Immature natural killer cell (primary cell): ENCODE results near the gene VWA3B. TPM values are rescaled to one million over a fixed set of nuclear protein-coding genes. Genes with fewer than 3 reads are reported as not detected.
"Not testable (repeated sequence)": the region's sequence is repeated elsewhere in the genome, so short reads cannot be mapped to it uniquely, and the experiment has no call there.

Experiments used
- DNase-seq, 3 donors: peaks; one replicate each; pipeline ENCODE4 v3.0.0; 2022; ENCODE audit warnings: mixed read lengths in 1 of 3
- H3K27ac Mint-ChIP-seq, 6 donors: one replicate each; pipeline ENCODE4 v1.8.0; 2020; ENCODE audit warnings: mixed read lengths in 6 of 6, mild to moderate bottlenecking in 5 of 6, inconsistent platforms in 4 of 6, moderate library complexity in 3 of 6
- H3K27me3 Mint-ChIP-seq, 3 donors: one replicate each; pipeline ENCODE4 v1.8.0; 2020 to 2021; ENCODE audit warnings: low read depth in 3 of 3, mild to moderate bottlenecking in 3 of 3, mixed read lengths in 3 of 3, moderate library complexity in 3 of 3, inconsistent platforms in 1 of 3
- H3K36me3 Mint-ChIP-seq, 3 donors: one replicate each; pipeline ENCODE4 v1.8.0; 2020; ENCODE audit warnings: mixed read lengths in 3 of 3, inconsistent platforms in 2 of 3, mild to moderate bottlenecking in 2 of 3
- H3K4me1 Mint-ChIP-seq, 2 donors: one replicate each; pipeline ENCODE4 v1.8.0; 2020; ENCODE audit warnings: inconsistent platforms in 2 of 2, mild to moderate bottlenecking in 2 of 2, mixed read lengths in 2 of 2, moderate library complexity in 1 of 2
- H3K4me3 Mint-ChIP-seq, 5 donors: one replicate each; pipeline ENCODE4 v1.8.0; 2020; ENCODE audit warnings: mild to moderate bottlenecking in 5 of 5, mixed read lengths in 5 of 5, inconsistent platforms in 3 of 5, moderate library complexity in 3 of 5
- H3K9me3 Mint-ChIP-seq, 6 donors: one replicate each; pipeline ENCODE4 v1.8.0; 2020; ENCODE audit warnings: mild to moderate bottlenecking in 6 of 6, mixed read lengths in 6 of 6, inconsistent platforms in 4 of 6, moderate library complexity in 3 of 6
- polyA plus RNA-seq, 3 donors: library from polyadenylated mRNA; unstranded; fragments of 300-500 nt; fragmentation: Illumina TruSeq; gene quantifications; one replicate each; pipeline ENCODE4 v1.2.3, GENCODE V29; 2021

Gene VWA3B
- polyA plus RNA-seq, 3 donors from 2014 or later = not detected

DNA sequence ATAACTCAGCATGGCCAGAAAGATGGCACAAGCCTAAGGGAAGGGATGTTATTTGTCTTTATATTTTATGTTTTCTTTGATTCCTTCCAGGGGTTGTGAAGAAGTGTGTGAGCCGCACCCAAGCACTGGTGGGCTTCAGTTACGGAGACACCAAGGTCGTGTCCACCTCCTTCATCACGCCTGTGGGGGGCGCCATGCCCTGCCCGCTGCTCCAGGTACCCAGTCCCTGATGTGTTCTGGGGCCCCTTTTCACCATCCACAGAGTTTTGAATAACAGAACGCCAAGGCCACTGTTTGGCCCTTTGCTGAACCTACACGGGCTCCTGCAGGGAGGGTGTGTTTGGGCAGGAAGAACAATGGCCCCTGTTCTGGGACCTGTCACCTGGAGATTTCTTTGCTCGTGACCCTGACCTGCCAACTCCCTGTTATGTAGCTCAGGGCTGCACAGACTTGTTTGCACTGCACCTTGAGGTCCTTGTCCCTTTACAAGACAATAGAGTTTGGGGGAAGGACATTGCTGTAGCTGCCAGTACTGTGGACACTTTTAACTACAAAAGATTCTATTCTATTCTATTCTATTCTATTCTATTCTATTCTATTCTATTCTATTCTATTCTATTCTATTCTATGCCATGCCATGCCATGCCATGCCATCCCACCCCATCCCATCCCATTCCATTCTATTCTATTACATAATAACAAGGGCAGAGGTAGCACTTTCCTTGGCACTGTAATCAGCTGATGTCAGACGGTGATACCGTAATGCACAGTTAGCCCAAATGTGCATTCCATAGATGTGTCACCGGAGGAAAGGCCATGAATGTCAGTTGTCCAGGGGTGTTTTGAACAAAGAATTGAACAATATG is 211.1 kb downstream of the VWA3B start:
- no peak overlapping the region for H3K4me3 Mint-ChIP-seq
- H3K36me3 Mint-ChIP-seq = no peaks in the 10 kb centered on the region
- H3K9me3 Mint-ChIP-seq = peaks cover 0 to 1% (median 0%) of the 10 kb centered on the region in 6 donors
- DNase-seq = no peak
- H3K4me1 Mint-ChIP-seq = no peaks in the 10 kb centered on the region
- H3K27me3 Mint-ChIP-seq = peaks cover 0 to 18% (median 5%) of the 10 kb centered on the region in 3 donors
- no peak overlapping the region for H3K27ac Mint-ChIP-seq

- H3K4me3 Mint-ChIP-seq = no peak overlapping the region
- no peak for DNase-seq
- H3K4me1 Mint-ChIP-seq = no peaks in the 10 kb centered on the region
- no peaks in the 10 kb centered on the region for H3K36me3 Mint-ChIP-seq
- no peak overlapping the region for H3K27ac Mint-ChIP-seq
- peaks cover 0 to 1% (median 0%) of the 10 kb centered on the region in 6 donors for H3K9me3 Mint-ChIP-seq
- peaks cover 0 to 18% (median 3%) of the 10 kb centered on the region in 3 donors for H3K27me3 Mint-ChIP-seq
Observed at GRCh38 chr2:98298683-98299164, 211.8 kb downstream of the VWA3B start.

GRCh38 chr2:98299211-98299905 is 212.4 kb downstream of the VWA3B start:
- H3K27me3 Mint-ChIP-seq = peaks cover 0 to 17% (median 3%) of the 10 kb centered on the region in 3 donors
- H3K9me3 Mint-ChIP-seq = peaks cover 0 to 1% (median 0%) of the 10 kb centered on the region in 6 donors
- no peaks in the 10 kb centered on the region for H3K4me1 Mint-ChIP-seq
- no peak overlapping the region for H3K27ac Mint-ChIP-seq
- no peaks in the 10 kb centered on the region for H3K36me3 Mint-ChIP-seq
- no peak for DNase-seq
- no peak overlapping the region for H3K4me3 Mint-ChIP-seq

GRCh38 chr2:98300141-98300874 is 213.3 kb downstream of the VWA3B start:
- H3K27ac Mint-ChIP-seq = no peak overlapping the region
- H3K4me3 Mint-ChIP-seq = no peak overlapping the region
- no peaks in the 10 kb centered on the region for H3K4me1 Mint-ChIP-seq
- no peak for DNase-seq
- peaks cover 0 to 1% (median 0%) of the 10 kb centered on the region in 6 donors for H3K9me3 Mint-ChIP-seq
- H3K36me3 Mint-ChIP-seq = no peaks in the 10 kb centered on the region
- peaks cover 0 to 15% (median 0%) of the 10 kb centered on the region in 3 donors for H3K27me3 Mint-ChIP-seq

- H3K27me3 Mint-ChIP-seq = peaks cover 0 to 7% (median 2%) of the 10 kb centered on the region in 3 donors
- H3K9me3 Mint-ChIP-seq = peaks cover 0 to 1% (median 0%) of the 10 kb centered on the region in 6 donors
- H3K36me3 Mint-ChIP-seq = no peaks in the 10 kb centered on the region
- H3K4me1 Mint-ChIP-seq = no peaks in the 10 kb centered on the region
- H3K27ac Mint-ChIP-seq = no peak overlapping the region
- no peak for DNase-seq
- H3K4me3 Mint-ChIP-seq = no peak overlapping the region
Observed at GRCh38 chr2:98301469-98301868, 214.5 kb downstream of the VWA3B start.

- not testable (repeated sequence) for H3K27me3 Mint-ChIP-seq, H3K4me3 Mint-ChIP-seq, DNase-seq, H3K27ac Mint-ChIP-seq, H3K36me3 Mint-ChIP-seq, H3K9me3 Mint-ChIP-seq, H3K4me1 Mint-ChIP-seq
Observed at GRCh38 chr2:98307131-98307696, 220.2 kb downstream of the VWA3B start.

GRCh38 chr2:98308068-98308467 is 221.1 kb downstream of the VWA3B start:
- no peak for DNase-seq
- no peaks in the 10 kb centered on the region for H3K36me3 Mint-ChIP-seq
- H3K4me3 Mint-ChIP-seq = no peak overlapping the region
- H3K27ac Mint-ChIP-seq = no peak overlapping the region
- H3K9me3 Mint-ChIP-seq = no peaks in the 10 kb centered on the region
- no peaks in the 10 kb centered on the region for H3K4me1 Mint-ChIP-seq
- peaks cover 0 to 10% (median 5%) of the 10 kb centered on the region in 3 donors for H3K27me3 Mint-ChIP-seq

DNA sequence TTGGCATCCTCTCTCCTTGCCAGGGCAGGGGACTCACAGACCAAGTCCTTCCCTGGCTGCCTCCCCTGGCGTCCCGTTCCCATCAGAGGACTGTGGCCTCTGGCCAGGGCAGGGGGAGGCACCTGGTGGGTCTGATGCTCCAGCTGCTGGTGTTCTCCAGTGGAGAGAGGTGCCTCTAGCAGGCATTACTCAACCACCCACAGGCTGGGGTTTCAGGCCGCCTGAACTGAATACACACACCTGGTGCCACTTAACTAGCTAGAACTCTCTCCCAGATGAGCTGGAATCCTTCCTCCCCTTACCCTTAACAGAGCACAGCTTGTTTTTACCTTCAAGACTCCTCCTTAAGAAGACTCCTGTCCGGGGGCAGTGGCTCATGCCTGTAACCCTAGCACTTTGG is 221.6 kb downstream of the VWA3B start:
- no peaks in the 10 kb centered on the region for H3K36me3 Mint-ChIP-seq
- H3K9me3 Mint-ChIP-seq = no peaks in the 10 kb centered on the region
- no peak for DNase-seq
- no peak overlapping the region for H3K27ac Mint-ChIP-seq
- peaks cover 0 to 10% (median 7%) of the 10 kb centered on the region in 3 donors for H3K27me3 Mint-ChIP-seq
- H3K4me3 Mint-ChIP-seq = no peak overlapping the region
- no peaks in the 10 kb centered on the region for H3K4me1 Mint-ChIP-seq

GRCh38 chr2:98309580-98309979 is 222.6 kb downstream of the VWA3B start:
- H3K36me3 Mint-ChIP-seq = no peaks in the 10 kb centered on the region
- no peaks in the 10 kb centered on the region for H3K4me1 Mint-ChIP-seq
- no peaks in the 10 kb centered on the region for H3K9me3 Mint-ChIP-seq
- peaks cover 0 to 13% (median 7%) of the 10 kb centered on the region in 3 donors for H3K27me3 Mint-ChIP-seq
- H3K27ac Mint-ChIP-seq = no peak overlapping the region
- no peak for DNase-seq
- no peak overlapping the region for H3K4me3 Mint-ChIP-seq

DNA sequence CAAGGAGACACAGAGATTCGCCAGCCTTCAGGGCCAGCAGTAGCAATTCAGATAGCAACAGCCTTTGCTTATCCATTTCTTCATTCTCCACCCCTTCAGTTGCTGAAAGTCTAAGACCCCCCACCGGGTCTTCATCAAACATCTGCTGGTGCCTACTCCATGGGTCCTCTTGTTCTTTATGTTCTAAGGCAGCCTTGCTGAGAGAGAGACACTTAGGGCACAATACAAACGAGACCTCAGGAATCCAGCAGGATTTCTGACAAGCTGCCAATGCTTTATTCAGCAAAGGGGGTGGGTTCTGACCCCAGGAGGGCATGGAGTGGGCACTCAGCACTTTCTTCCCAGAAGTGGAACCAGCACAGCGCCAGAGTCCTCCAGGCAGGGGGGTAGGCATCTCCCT is 223.0 kb downstream of the VWA3B start:
- Mint-ChIP-seq H3K4me1 (no peaks in the 10 kb centered on the region), H3K27me3 (peaks cover 0 to 13% (median 7%) of the 10 kb centered on the region in 3 donors), H3K36me3 (no peaks in the 10 kb centered on the region), H3K27ac (no peak overlapping the region), H3K4me3 (no peak overlapping the region), H3K9me3 (no peaks in the 10 kb centered on the region)
- no peak for DNase-seq

DNA sequence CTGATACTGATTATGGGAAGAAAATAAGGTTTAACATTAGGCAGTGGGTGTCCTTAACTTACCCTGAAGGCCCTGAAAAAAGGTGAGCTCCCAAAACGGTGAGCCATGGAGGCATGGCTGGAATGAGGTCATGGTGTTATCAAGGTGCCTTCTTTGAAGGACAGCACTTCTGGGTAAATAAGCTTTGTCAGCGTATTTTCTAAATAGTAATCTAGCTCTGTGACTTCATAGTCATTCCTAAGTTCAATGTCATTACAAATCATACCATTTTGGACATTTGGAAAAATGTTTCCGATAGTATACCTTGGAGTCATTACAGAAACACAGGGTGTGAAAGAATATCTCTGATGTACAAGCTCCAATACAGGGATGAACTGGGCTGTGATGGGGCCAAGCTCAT is 224.1 kb downstream of the VWA3B start:
- H3K27ac Mint-ChIP-seq = no peak overlapping the region
- no peaks in the 10 kb centered on the region for H3K9me3 Mint-ChIP-seq
- H3K36me3 Mint-ChIP-seq = no peaks in the 10 kb centered on the region
- H3K4me1 Mint-ChIP-seq = no peaks in the 10 kb centered on the region
- no peak for DNase-seq
- H3K4me3 Mint-ChIP-seq = no peak overlapping the region
- H3K27me3 Mint-ChIP-seq = peaks cover 0 to 19% (median 5%) of the 10 kb centered on the region in 3 donors

- Mint-ChIP-seq H3K4me1 (no peaks in the 10 kb centered on the region), H3K9me3 (no peaks in the 10 kb centered on the region), H3K27me3 (peaks cover 0 to 21% (median 5%) of the 10 kb centered on the region in 3 donors), H3K4me3 (no peak overlapping the region), H3K27ac (no peak overlapping the region), H3K36me3 (no peaks in the 10 kb centered on the region)
- no peak for DNase-seq
Observed at GRCh38 chr2:98311771-98312545, 225.0 kb downstream of the VWA3B start.
